ENCODE measurements around the gene DLK1. TPM values are rescaled to one million over a fixed set of nuclear protein-coding genes. Genes with fewer than 3 reads are reported as not detected.

Gene DLK1
- total RNA-seq, 1 experiment from 2014 or later = 0.69 TPM

DNA sequence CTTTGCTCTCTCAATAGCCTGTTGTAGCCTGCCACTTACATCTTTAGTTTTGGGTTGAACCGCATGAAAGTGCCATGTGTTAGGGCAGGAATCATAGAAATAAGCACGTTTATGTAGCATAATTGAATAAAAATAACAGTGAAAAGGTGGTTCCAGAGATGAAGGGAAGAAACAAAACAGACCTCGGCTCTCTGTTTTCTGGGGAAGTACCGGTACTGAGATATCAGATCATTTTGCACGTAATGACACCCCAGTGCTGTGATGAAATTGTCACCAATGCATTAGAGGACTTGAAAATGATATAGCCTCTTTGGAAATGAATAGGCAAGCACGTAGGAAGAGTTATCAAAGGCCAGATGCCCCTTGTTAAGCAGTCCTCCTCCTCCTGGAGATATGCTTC lies 42.5 kb upstream of the DLK1 start:
- BruUV-seq (replicated peaks) = no TSS peak
- no peak for TF ChIP-seq POLR2AphosphoS5 (IDR thresholded peaks at IDR 0.05; ENCODE audit: low read depth, low read length)
- TF ChIP-seq SIN3A (IDR thresholded peaks at IDR 0.05; ENCODE audit: borderline replicate concordance, insufficient read depth, low read depth, low read length) = no peak
- TF ChIP-seq TCF7L2 (IDR thresholded peaks at IDR 0.05; ENCODE audit: low read depth, low read length) = no peak
- TF ChIP-seq, protein P1, sequence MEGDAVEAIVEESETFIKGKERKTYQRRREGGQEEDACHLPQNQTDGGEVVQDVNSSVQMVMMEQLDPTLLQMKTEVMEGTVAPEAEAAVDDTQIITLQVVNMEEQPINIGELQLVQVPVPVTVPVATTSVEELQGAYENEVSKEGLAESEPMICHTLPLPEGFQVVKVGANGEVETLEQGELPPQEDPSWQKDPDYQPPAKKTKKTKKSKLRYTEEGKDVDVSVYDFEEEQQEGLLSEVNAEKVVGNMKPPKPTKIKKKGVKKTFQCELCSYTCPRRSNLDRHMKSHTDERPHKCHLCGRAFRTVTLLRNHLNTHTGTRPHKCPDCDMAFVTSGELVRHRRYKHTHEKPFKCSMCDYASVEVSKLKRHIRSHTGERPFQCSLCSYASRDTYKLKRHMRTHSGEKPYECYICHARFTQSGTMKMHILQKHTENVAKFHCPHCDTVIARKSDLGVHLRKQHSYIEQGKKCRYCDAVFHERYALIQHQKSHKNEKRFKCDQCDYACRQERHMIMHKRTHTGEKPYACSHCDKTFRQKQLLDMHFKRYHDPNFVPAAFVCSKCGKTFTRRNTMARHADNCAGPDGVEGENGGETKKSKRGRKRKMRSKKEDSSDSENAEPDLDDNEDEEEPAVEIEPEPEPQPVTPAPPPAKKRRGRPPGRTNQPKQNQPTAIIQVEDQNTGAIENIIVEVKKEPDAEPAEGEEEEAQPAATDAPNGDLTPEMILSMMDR (IDR thresholded peaks at IDR 0.05) = no peak
- TF ChIP-seq, protein P2, sequence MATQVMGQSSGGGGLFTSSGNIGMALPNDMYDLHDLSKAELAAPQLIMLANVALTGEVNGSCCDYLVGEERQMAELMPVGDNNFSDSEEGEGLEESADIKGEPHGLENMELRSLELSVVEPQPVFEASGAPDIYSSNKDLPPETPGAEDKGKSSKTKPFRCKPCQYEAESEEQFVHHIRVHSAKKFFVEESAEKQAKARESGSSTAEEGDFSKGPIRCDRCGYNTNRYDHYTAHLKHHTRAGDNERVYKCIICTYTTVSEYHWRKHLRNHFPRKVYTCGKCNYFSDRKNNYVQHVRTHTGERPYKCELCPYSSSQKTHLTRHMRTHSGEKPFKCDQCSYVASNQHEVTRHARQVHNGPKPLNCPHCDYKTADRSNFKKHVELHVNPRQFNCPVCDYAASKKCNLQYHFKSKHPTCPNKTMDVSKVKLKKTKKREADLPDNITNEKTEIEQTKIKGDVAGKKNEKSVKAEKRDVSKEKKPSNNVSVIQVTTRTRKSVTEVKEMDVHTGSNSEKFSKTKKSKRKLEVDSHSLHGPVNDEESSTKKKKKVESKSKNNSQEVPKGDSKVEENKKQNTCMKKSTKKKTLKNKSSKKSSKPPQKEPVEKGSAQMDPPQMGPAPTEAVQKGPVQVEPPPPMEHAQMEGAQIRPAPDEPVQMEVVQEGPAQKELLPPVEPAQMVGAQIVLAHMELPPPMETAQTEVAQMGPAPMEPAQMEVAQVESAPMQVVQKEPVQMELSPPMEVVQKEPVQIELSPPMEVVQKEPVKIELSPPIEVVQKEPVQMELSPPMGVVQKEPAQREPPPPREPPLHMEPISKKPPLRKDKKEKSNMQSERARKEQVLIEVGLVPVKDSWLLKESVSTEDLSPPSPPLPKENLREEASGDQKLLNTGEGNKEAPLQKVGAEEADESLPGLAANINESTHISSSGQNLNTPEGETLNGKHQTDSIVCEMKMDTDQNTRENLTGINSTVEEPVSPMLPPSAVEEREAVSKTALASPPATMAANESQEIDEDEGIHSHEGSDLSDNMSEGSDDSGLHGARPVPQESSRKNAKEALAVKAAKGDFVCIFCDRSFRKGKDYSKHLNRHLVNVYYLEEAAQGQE (IDR thresholded peaks at IDR 0.05; ENCODE audit: insufficient read depth in 1 of 2, low read depth in 2 of 2, low read length in 1 of 2) = no peak
- in situ Hi-C loops (cut with HindIII; ENCODE audit: low pct_unique_long_range_greater_than_20kb, low sequenced_read_pairs) = no loop called here
- no peaks in the 10 kb centered on the region for H3K9me3 ChIP-seq (ENCODE audit: control insufficient read depth, insufficient read depth, low read depth, low read length)
- CTCF ChIA-PET = no interaction called here
- no peak overlapping the region for H3K4me3 ChIP-seq (ENCODE audit: low read depth in 2 of 2, low read length in 2 of 2)
- intact Hi-C loops (cut with micrococcal nuclease; ENCODE audit: unreplicated experiment) = no loop called here
- POLR2A ChIA-PET = no interaction called here
- H3K27ac ChIP-seq (ENCODE audit: low read length) = no peak overlapping the region
- ATAC-seq (no peak), DNase-seq (ENCODE audit: low read depth, low spot score) (no peak)
- H3K36me3 ChIP-seq (ENCODE audit: control insufficient read depth, insufficient read depth, low read length) = no peaks in the 10 kb centered on the region
- no peaks in the 10 kb centered on the region for H3K27me3 ChIP-seq (ENCODE audit: control insufficient read depth, insufficient read depth, low read length)
- peaks cover 34% of the 10 kb centered on the region for H3K4me1 ChIP-seq (ENCODE audit: control insufficient read depth, insufficient read depth, low read length)

DNA sequence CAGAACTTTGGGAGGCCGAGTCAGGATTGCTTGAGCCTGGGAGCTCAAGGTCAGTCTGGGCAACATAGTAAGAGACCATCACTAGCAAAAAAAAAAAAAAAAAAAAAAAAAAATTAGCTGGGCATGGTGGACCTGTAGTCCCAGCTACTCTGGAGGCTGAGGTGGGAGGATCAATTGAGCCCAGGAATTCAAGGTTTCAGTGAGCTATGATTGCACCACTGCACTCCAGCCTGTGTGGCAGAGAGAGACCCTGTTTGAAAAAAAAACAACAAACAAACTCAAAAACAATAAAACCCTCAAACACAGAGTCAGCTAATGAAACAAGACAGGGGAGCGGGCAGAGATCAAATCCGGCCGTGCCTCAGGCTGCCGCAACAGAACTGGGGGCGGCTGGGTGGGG lies 41.7 kb upstream of the DLK1 start:
- Histone ChIP-seq H3K4me1 (ENCODE audit: control insufficient read depth, insufficient read depth, low read length) (peaks cover 31% of the 10 kb centered on the region), H3K9me3 (ENCODE audit: control insufficient read depth, insufficient read depth, low read depth, low read length) (no peaks in the 10 kb centered on the region), H3K36me3 (ENCODE audit: control insufficient read depth, insufficient read depth, low read length) (no peaks in the 10 kb centered on the region), H3K4me3 (ENCODE audit: low read depth in 2 of 2, low read length in 2 of 2) (no peak overlapping the region), H3K27ac (ENCODE audit: low read length) (no peak overlapping the region), H3K27me3 (ENCODE audit: control insufficient read depth, insufficient read depth, low read length) (no peaks in the 10 kb centered on the region)
- in situ Hi-C loops (cut with HindIII; ENCODE audit: low pct_unique_long_range_greater_than_20kb, low sequenced_read_pairs) (no loop called here), intact Hi-C loops (cut with micrococcal nuclease; ENCODE audit: unreplicated experiment) (no loop called here)
- ChIA-PET POLR2A (interaction anchor here (0.6 kb wide), 2 partner anchors 24 to 128 kb away, joined by 3 to 7 read pairs; no protein-coding TSS in a partner anchor), CTCF (no interaction called here)
- no peak for ATAC-seq
- TF ChIP-seq, protein P2 (IDR thresholded peaks at IDR 0.05; ENCODE audit: insufficient read depth in 1 of 2, low read depth in 2 of 2, low read length in 1 of 2) = no peak
- no peak for TF ChIP-seq TCF7L2 (IDR thresholded peaks at IDR 0.05; ENCODE audit: low read depth, low read length)
- TF ChIP-seq, protein P1 (IDR thresholded peaks at IDR 0.05) = no peak
- TF ChIP-seq POLR2AphosphoS5 (IDR thresholded peaks at IDR 0.05; ENCODE audit: low read depth, low read length) = no peak
- no peak for TF ChIP-seq SIN3A (IDR thresholded peaks at IDR 0.05; ENCODE audit: borderline replicate concordance, insufficient read depth, low read depth, low read length)
- BruUV-seq (replicated peaks) = no TSS peak
- DNase-seq (ENCODE audit: low read depth, low spot score) = no peak

Measured in Panc1 (cell line).